Right cardiac atrium (tissue), 5 donors: ENCODE measurements around the gene ADAM15. TPM values are rescaled to one million over a fixed set of nuclear protein-coding genes. Genes with fewer than 3 reads are reported as not detected.

Experiments used
- ATAC-seq, 2 donors: fragments of 200-7000 bp; cut with Tn5 transposase; one replicate each; pipeline versions ENCODE4 v1.8.0 to v1.9.1; 2020; ENCODE audit warnings: moderate library complexity in 2 of 2, mild to moderate bottlenecking in 1 of 2
- DNase-seq, 3 donors: peaks; one replicate each; pipeline ENCODE4 v3.0.0-alpha.2; 2020
- H3K27ac ChIP-seq: one replicate; pipeline ENCODE4 v1.5.1; 2013; ENCODE audit warnings: mild to moderate bottlenecking, low read length, control low read depth, moderate library complexity
- H3K27me3 ChIP-seq: one replicate; pipeline ENCODE4 v1.6.1; 2013; ENCODE audit not compliant: control insufficient read depth, insufficient read depth
- H3K4me1 ChIP-seq: one replicate; pipeline ENCODE4 v1.6.1; 2013; ENCODE audit warnings: low read length; ENCODE audit not compliant: control insufficient read depth, insufficient read depth
- H3K4me3 ChIP-seq: one replicate; pipeline ENCODE4 v1.5.1; 2013; ENCODE audit warnings: low read length, control low read depth
- H3K9me3 ChIP-seq: one replicate; pipeline ENCODE4 v1.6.1; 2013; ENCODE audit warnings: low read length; ENCODE audit not compliant: control insufficient read depth
- WGBS: extraction: QIAGEN DNeasy Blood & Tissue Kit; methylation state at CpG from one replicate; pipeline ENCODE4 v1.1.7; 2013; 5-methylcytosine and 5-hydroxymethylcytosine counted together
- intact Hi-C, 4 donors: fragments of 100-400 bp; cut with DNase I; formaldehyde crosslinking; loops; one replicate each; pipeline versions ENCODE4 v1.11.0 to v1.14.0; 2022 to 2023
- polyA plus RNA-seq: library from polyadenylated mRNA; stranded (reverse); fragments of 200-250 nt; gene quantifications from one replicate; pipeline ENCODE4 v1.2.3, GENCODE V29; 2013
- total RNA-seq, 4 donors: library from RNA; stranded (reverse); fragmentation: NEBNext Ultra II Directional; extraction: Animal tissue kit (Norgen Biotek cat#: 25700); gene quantifications; one replicate each; pipeline ENCODE4 v1.2.1, GENCODE V29; 2021
- donor health status: healthy with polysubstance abuse.
- donor health status: DM: no; HTN: yes; CAD: no.
- donor health status: DM: no; HTN: no; CAD: no.
- donor health status: DM: no; HTN: yes; CAD: no; lungs with severe emphysema.
- donor health status: DM: yes; HTN: yes; CAD: no.

Gene ADAM15
- total and polyA plus RNA-seq, 5 donors = 51.2 to 106 (median 68.4) TPM

- Histone ChIP-seq H3K27ac (no peak overlapping the region), H3K9me3 (no peaks in the 10 kb centered on the region), H3K4me3 (no peak overlapping the region), H3K4me1 (peaks cover 7% of the 10 kb centered on the region), H3K27me3 (no peaks in the 10 kb centered on the region)
- ATAC-seq (no peak), DNase-seq (peak in 1 of 3 donors; percentile 62)
- intact Hi-C loops = no loop called here
- 80% methylated on average over 12 of the region's 12 CpGs for WGBS
Observed at GRCh38 chr1:155043301-155043702, 7.8 kb upstream of the ADAM15 start.

GRCh38 chr1:155043793-155044192 lies 7.3 kb upstream of the ADAM15 start:
- intact Hi-C loops = no loop called here
- Histone ChIP-seq H3K27ac (no peak overlapping the region), H3K27me3 (no peaks in the 10 kb centered on the region), H3K9me3 (no peaks in the 10 kb centered on the region), H3K4me1 (peaks cover 7% of the 10 kb centered on the region), H3K4me3 (no peak overlapping the region)
- WGBS = 69% methylated on average over 3 of the region's 3 CpGs
- no peak for ATAC-seq
- DNase-seq = peak in 1 of 3 donors; percentile 20

GRCh38 chr1:155044365-155044764 lies 6.8 kb upstream of the ADAM15 start:
- 89% methylated on average over 6 of the region's 6 CpGs for WGBS
- DNase-seq (no peak), ATAC-seq (no peak)
- no peaks in the 10 kb centered on the region for H3K27me3 ChIP-seq
- intact Hi-C loops = no loop called here
- peaks cover 3% of the 10 kb centered on the region for H3K4me1 ChIP-seq
- H3K4me3 ChIP-seq = no peak overlapping the region
- no peak overlapping the region for H3K27ac ChIP-seq
- H3K9me3 ChIP-seq = no peaks in the 10 kb centered on the region

GRCh38 chr1:155044812-155045657 lies 6.1 kb upstream of the ADAM15 start:
- peak; percentile 83 to 91 (median 88) for DNase-seq
- Histone ChIP-seq H3K4me1 (peaks cover 6% of the 10 kb centered on the region), H3K9me3 (no peaks in the 10 kb centered on the region), H3K4me3 (no peak overlapping the region), H3K27ac (no peak overlapping the region), H3K27me3 (no peaks in the 10 kb centered on the region)
- peak; percentile 85 to 87 for ATAC-seq
- intact Hi-C loops = loop anchor here in 1 of 4 donors (5.0 kb wide), 1 partner anchor 37 kb away; no protein-coding TSS in a partner anchor
- WGBS = 55% methylated on average over 7 of the region's 7 CpGs

GRCh38 chr1:155048449-155049334 lies 2.4 kb upstream of the ADAM15 start:
- H3K27ac ChIP-seq = no peak overlapping the region
- peaks cover 6% of the 10 kb centered on the region for H3K4me1 ChIP-seq
- H3K4me3 ChIP-seq = no peak overlapping the region
- no peaks in the 10 kb centered on the region for H3K9me3 ChIP-seq
- ATAC-seq = no peak
- DNase-seq = no peak
- 92% methylated on average over 8 of the region's 8 CpGs for WGBS
- no peaks in the 10 kb centered on the region for H3K27me3 ChIP-seq
- intact Hi-C loops = loop anchor here in 1 of 4 donors (5.0 kb wide), 1 partner anchor 34 kb away; no protein-coding TSS in a partner anchor

- peak overlapping the region; percentile 49 for H3K27ac ChIP-seq
- H3K9me3 ChIP-seq = no peaks in the 10 kb centered on the region
- peaks cover 3% of the 10 kb centered on the region for H3K4me1 ChIP-seq
- intact Hi-C loops = loop anchor here in 1 of 4 donors (5.0 kb wide), 1 partner anchor 32 kb away; no protein-coding TSS in a partner anchor
- peak overlapping the region; percentile 83 for H3K4me3 ChIP-seq
- H3K27me3 ChIP-seq = no peaks in the 10 kb centered on the region
- DNase-seq (peak in 1 of 3 donors; percentile 31), ATAC-seq (no peak)
- WGBS = 16% methylated on average over 10 of the region's 10 CpGs
Observed at GRCh38 chr1:155049651-155050559, 1.2 kb upstream of the ADAM15 start.

GRCh38 chr1:155051342-155051776 lies 243 bp downstream of the ADAM15 start:
- Histone ChIP-seq H3K4me1 (peaks cover 3% of the 10 kb centered on the region), H3K27ac (peak overlapping the region; percentile 95), H3K27me3 (no peaks in the 10 kb centered on the region), H3K4me3 (peak overlapping the region; percentile 83), H3K9me3 (no peaks in the 10 kb centered on the region)
- DNase-seq = no peak
- intact Hi-C loops = no loop called here
- ATAC-seq = peak; percentile 1 to 7
- WGBS = under 1% methylated on average over 31 of the region's 31 CpGs

GRCh38 chr1:155051777-155052398 lies 772 bp downstream of the ADAM15 start:
- H3K4me1 ChIP-seq = peaks cover 3% of the 10 kb centered on the region
- ATAC-seq (peak; percentile 64 to 82), DNase-seq (peak; percentile 85 to 91 (median 90))
- no peaks in the 10 kb centered on the region for H3K9me3 ChIP-seq
- H3K27ac ChIP-seq = peak overlapping the region; percentile 95
- intact Hi-C loops = no loop called here
- peak overlapping the region; percentile 83 for H3K4me3 ChIP-seq
- H3K27me3 ChIP-seq = no peaks in the 10 kb centered on the region
- WGBS = 3% methylated on average over 27 of the region's 27 CpGs

GRCh38 chr1:155052439-155053395 lies 1.6 kb downstream of the ADAM15 start:
- intact Hi-C loops = no loop called here
- Histone ChIP-seq H3K4me1 (peaks cover 3% of the 10 kb centered on the region), H3K27me3 (no peaks in the 10 kb centered on the region), H3K9me3 (no peaks in the 10 kb centered on the region), H3K4me3 (peak overlapping the region; percentile 83), H3K27ac (peak overlapping the region; percentile 76)
- peak; percentile 79 to 81 (median 79) for DNase-seq
- 43% methylated on average over 12 of the region's 12 CpGs for WGBS
- peak; percentile 10 to 70 for ATAC-seq
